Activated naive CD8-positive, alpha-beta T cell treated with anti-CD3 and anti-CD28 coated beads for 36 hours (primary cell): ENCODE measurements around the gene GUCY1B1. TPM values are rescaled to one million over a fixed set of nuclear protein-coding genes. Genes with fewer than 3 reads are reported as not detected.
A peak's percentile ranks its signal among the peaks of the same experiment; 100 is the strongest.

ENCODE experiments used
- DNase-seq: peaks from one replicate; pipeline ENCODE4 v3.0.0; 2021
- H3K27ac Mint-ChIP-seq: one replicate; pipeline ENCODE4 v1.8.0; 2022; ENCODE audit warnings: mild to moderate bottlenecking, moderate library complexity, mixed read lengths
- H3K27me3 Mint-ChIP-seq: one replicate; pipeline ENCODE4 v1.8.0; 2022; ENCODE audit warnings: mild to moderate bottlenecking, mixed read lengths
- H3K36me3 Mint-ChIP-seq: one replicate; pipeline ENCODE4 v1.8.0; 2021; ENCODE audit warnings: mild to moderate bottlenecking, mixed read lengths
- H3K4me1 Mint-ChIP-seq: one replicate; pipeline ENCODE4 v1.8.0; 2021; ENCODE audit warnings: mixed read lengths
- H3K4me3 Mint-ChIP-seq: one replicate; pipeline ENCODE4 v1.8.0; 2022; ENCODE audit warnings: mild to moderate bottlenecking, moderate library complexity, mixed read lengths
- H3K9me3 Mint-ChIP-seq: one replicate; pipeline ENCODE4 v1.8.0; 2022; ENCODE audit warnings: mixed read lengths
- total RNA-seq, 2 experiments: library from RNA; stranded (reverse); gene quantifications; one replicate each; pipeline ENCODE4 v1.2.3, GENCODE V29; 2021

GUCY1B1 gene
- total RNA-seq, 2 experiments from 2014 or later = 0.20 to 0.27 TPM

GRCh38 chr4:155748039-155748438, 10.8 kb upstream of the GUCY1B1 start:
- H3K4me3 Mint-ChIP-seq = no peak overlapping the region
- no peaks in the 10 kb centered on the region for H3K9me3 Mint-ChIP-seq
- no peaks in the 10 kb centered on the region for H3K27me3 Mint-ChIP-seq
- peaks cover 2% of the 10 kb centered on the region for H3K4me1 Mint-ChIP-seq
- no peaks in the 10 kb centered on the region for H3K36me3 Mint-ChIP-seq
- no peak for DNase-seq
- H3K27ac Mint-ChIP-seq = no peak overlapping the region

GRCh38 chr4:155749041-155749440, 9.8 kb upstream of the GUCY1B1 start:
- Mint-ChIP-seq H3K27ac (no peak overlapping the region), H3K36me3 (no peaks in the 10 kb centered on the region), H3K4me3 (no peak overlapping the region), H3K9me3 (no peaks in the 10 kb centered on the region), H3K4me1 (peaks cover 2% of the 10 kb centered on the region), H3K27me3 (no peaks in the 10 kb centered on the region)
- DNase-seq = no peak

GRCh38 chr4:155751569-155751968, 7.3 kb upstream of the GUCY1B1 start:
- no peak for DNase-seq
- H3K27me3 Mint-ChIP-seq = peaks cover 13% of the 10 kb centered on the region
- no peak overlapping the region for H3K27ac Mint-ChIP-seq
- no peaks in the 10 kb centered on the region for H3K36me3 Mint-ChIP-seq
- no peaks in the 10 kb centered on the region for H3K9me3 Mint-ChIP-seq
- H3K4me1 Mint-ChIP-seq = peaks cover 2% of the 10 kb centered on the region
- no peak overlapping the region for H3K4me3 Mint-ChIP-seq

GRCh38 chr4:155757745-155758265, 1.0 kb upstream of the GUCY1B1 start:
- DNase-seq = no peak
- Mint-ChIP-seq H3K27ac (no peak overlapping the region), H3K36me3 (no peaks in the 10 kb centered on the region), H3K9me3 (no peaks in the 10 kb centered on the region), H3K4me1 (peaks cover 4% of the 10 kb centered on the region), H3K27me3 (peaks cover 36% of the 10 kb centered on the region), H3K4me3 (no peak overlapping the region)

GRCh38 chr4:155759372-155760252, 791 bp downstream of the GUCY1B1 start:
- H3K4me1 Mint-ChIP-seq = peaks cover 8% of the 10 kb centered on the region
- peaks cover 41% of the 10 kb centered on the region for H3K27me3 Mint-ChIP-seq
- peak; percentile 8 for DNase-seq
- peak overlapping the region; percentile 25 for H3K4me3 Mint-ChIP-seq
- no peak overlapping the region for H3K27ac Mint-ChIP-seq
- H3K9me3 Mint-ChIP-seq = no peaks in the 10 kb centered on the region
- no peaks in the 10 kb centered on the region for H3K36me3 Mint-ChIP-seq

- no peak overlapping the region for H3K4me3 Mint-ChIP-seq
- DNase-seq = no peak
- no peaks in the 10 kb centered on the region for H3K9me3 Mint-ChIP-seq
- no peaks in the 10 kb centered on the region for H3K36me3 Mint-ChIP-seq
- H3K4me1 Mint-ChIP-seq = peaks cover 8% of the 10 kb centered on the region
- peaks cover 36% of the 10 kb centered on the region for H3K27me3 Mint-ChIP-seq
- no peak overlapping the region for H3K27ac Mint-ChIP-seq
These were observed 2.2 kb downstream of the GUCY1B1 start for GRCh38 chr4:155761047-155761446.

GRCh38 chr4:155761916-155762315, 3.1 kb downstream of the GUCY1B1 start:
- Mint-ChIP-seq H3K27ac (no peak overlapping the region), H3K4me3 (no peak overlapping the region), H3K4me1 (peaks cover 8% of the 10 kb centered on the region), H3K36me3 (no peaks in the 10 kb centered on the region), H3K27me3 (peaks cover 38% of the 10 kb centered on the region), H3K9me3 (no peaks in the 10 kb centered on the region)
- no peak for DNase-seq

- no peak for DNase-seq
- H3K4me1 Mint-ChIP-seq = peaks cover 8% of the 10 kb centered on the region
These were observed 3.5 kb downstream of the GUCY1B1 start for GRCh38 chr4:155762334-155762733.

GRCh38 chr4:155763551-155763950, 4.7 kb downstream of the GUCY1B1 start:
- Mint-ChIP-seq H3K4me1 (peaks cover 7% of the 10 kb centered on the region), H3K4me3 (no peak overlapping the region), H3K9me3 (no peaks in the 10 kb centered on the region), H3K36me3 (no peaks in the 10 kb centered on the region), H3K27ac (no peak overlapping the region), H3K27me3 (peaks cover 27% of the 10 kb centered on the region)
- no peak for DNase-seq

More at GRCh38 chr4:155762334-155762733, 3.5 kb downstream of the GUCY1B1 start:
- Mint-ChIP-seq H3K27me3 (peaks cover 38% of the 10 kb centered on the region), H3K27ac (no peak overlapping the region), H3K9me3 (no peaks in the 10 kb centered on the region), H3K4me3 (no peak overlapping the region), H3K36me3 (no peaks in the 10 kb centered on the region)

GRCh38 chr4:155765149-155765548, 6.3 kb downstream of the GUCY1B1 start:
- Mint-ChIP-seq H3K36me3 (no peaks in the 10 kb centered on the region), H3K27ac (no peak overlapping the region), H3K27me3 (peaks cover 25% of the 10 kb centered on the region), H3K4me1 (peaks cover 4% of the 10 kb centered on the region), H3K4me3 (no peak overlapping the region), H3K9me3 (no peaks in the 10 kb centered on the region)
- no peak for DNase-seq

GRCh38 chr4:155766622-155767021, 7.8 kb downstream of the GUCY1B1 start:
- DNase-seq = no peak
- Mint-ChIP-seq H3K4me3 (no peak overlapping the region), H3K36me3 (no peaks in the 10 kb centered on the region), H3K27me3 (peaks cover 17% of the 10 kb centered on the region), H3K27ac (no peak overlapping the region), H3K9me3 (no peaks in the 10 kb centered on the region), H3K4me1 (peaks cover 4% of the 10 kb centered on the region)

- H3K27ac Mint-ChIP-seq = no peak overlapping the region
- H3K27me3 Mint-ChIP-seq = peaks cover 16% of the 10 kb centered on the region
- no peak for DNase-seq
- no peak overlapping the region for H3K4me3 Mint-ChIP-seq
- H3K36me3 Mint-ChIP-seq = no peaks in the 10 kb centered on the region
- no peaks in the 10 kb centered on the region for H3K9me3 Mint-ChIP-seq
- peaks cover 2% of the 10 kb centered on the region for H3K4me1 Mint-ChIP-seq
These were observed 9.5 kb downstream of the GUCY1B1 start for GRCh38 chr4:155768370-155768769.

GRCh38 chr4:155769090-155769489, 10.3 kb downstream of the GUCY1B1 start:
- Mint-ChIP-seq H3K27ac (no peak overlapping the region), H3K36me3 (no peaks in the 10 kb centered on the region), H3K9me3 (no peaks in the 10 kb centered on the region), H3K27me3 (peaks cover 16% of the 10 kb centered on the region), H3K4me1 (no peaks in the 10 kb centered on the region), H3K4me3 (no peak overlapping the region)
- no peak for DNase-seq

GRCh38 chr4:155772459-155773195, 13.8 kb downstream of the GUCY1B1 start:
- DNase-seq = no peak
- Mint-ChIP-seq H3K4me3 (no peak overlapping the region), H3K27me3 (peaks cover 9% of the 10 kb centered on the region), H3K9me3 (no peaks in the 10 kb centered on the region), H3K36me3 (no peaks in the 10 kb centered on the region), H3K27ac (no peak overlapping the region), H3K4me1 (no peaks in the 10 kb centered on the region)

GRCh38 chr4:155773196-155773800, 14.5 kb downstream of the GUCY1B1 start:
- no peaks in the 10 kb centered on the region for H3K36me3 Mint-ChIP-seq
- H3K9me3 Mint-ChIP-seq = no peaks in the 10 kb centered on the region
- no peak for DNase-seq
- no peak overlapping the region for H3K4me3 Mint-ChIP-seq
- no peaks in the 10 kb centered on the region for H3K4me1 Mint-ChIP-seq
- peaks cover 9% of the 10 kb centered on the region for H3K27me3 Mint-ChIP-seq
- no peak overlapping the region for H3K27ac Mint-ChIP-seq
